MM.1S (cell line): ENCODE data around the gene RTF1.

Experiments used
- DNase-seq: peaks from one replicate; pipeline ENCODE4 v3.0.0-alpha.2; 2015
- H2AFZ ChIP-seq: fragments of 300-600 bp; sonication (generic); 2 replicates; pipeline ENCODE4 v1.6.0; 2016; ENCODE audit warnings: antibody characterized with exemption, low read length
- H3F3A ChIP-seq: fragments of 300-600 bp; sonication (generic); 2 replicates; pipeline ENCODE4 v1.6.1; 2016; ENCODE audit warnings: mild to moderate bottlenecking, antibody characterized with exemption, low read length, moderate library complexity, mixed read lengths; ENCODE audit not compliant: insufficient read depth
- H3K27ac ChIP-seq: fragments of 300-600 bp; sonication (generic); 2 replicates; pipeline ENCODE4 v1.5.1; 2016; ENCODE audit warnings: mild to moderate bottlenecking, low read length
- H3K27me3 ChIP-seq: fragments of 300-600 bp; sonication (generic); replicated peaks from 2 replicates; pipeline ENCODE4 v1.6.0; 2016; ENCODE audit warnings: low read length; ENCODE audit not compliant: insufficient read depth
- H3K36me3 ChIP-seq: fragments of 300-600 bp; sonication (generic); replicated peaks from 2 replicates; pipeline ENCODE4 v1.6.1; 2016; ENCODE audit warnings: mild to moderate bottlenecking, low read length, mixed read lengths; ENCODE audit not compliant: insufficient read depth
- H3K4me1 ChIP-seq: fragments of 300-600 bp; sonication (generic); 2 replicates; pipeline ENCODE4 v1.6.1; 2016; ENCODE audit warnings: low read length, mixed read lengths
- H3K4me2 ChIP-seq: fragments of 300-600 bp; sonication (generic); 2 replicates; pipeline ENCODE4 v1.6.0; 2016; ENCODE audit warnings: low read depth, low read length
- H3K4me3 ChIP-seq: fragments of 300-600 bp; sonication (generic); 2 replicates; pipeline ENCODE4 v1.5.1; 2016; ENCODE audit warnings: low read length, mixed read lengths
- H3K79me2 ChIP-seq: fragments of 300-600 bp; sonication (generic); 2 replicates; pipeline ENCODE4 v1.6.1; 2016; ENCODE audit warnings: mixed run types, low read length, mixed read lengths
- H3K9ac ChIP-seq: fragments of 300-600 bp; sonication (generic); 2 replicates; pipeline ENCODE4 v1.6.1; 2016; ENCODE audit warnings: low read length, mixed read lengths
- H3K9me2 ChIP-seq: fragments of 300-600 bp; sonication (generic); replicated peaks from 2 replicates; pipeline ENCODE4 v1.6.1; 2016; ENCODE audit warnings: mild to moderate bottlenecking, low read length, mixed read lengths; ENCODE audit not compliant: insufficient read depth
- H3K9me3 ChIP-seq: fragments of 300-600 bp; sonication (generic); replicated peaks from 2 replicates; pipeline ENCODE4 v1.6.1; 2016; ENCODE audit warnings: mild to moderate bottlenecking, low read length, mixed read lengths; ENCODE audit not compliant: insufficient read depth
- H4K20me1 ChIP-seq: fragments of 300-600 bp; sonication (generic); 2 replicates; pipeline ENCODE4 v1.6.1; 2016; ENCODE audit warnings: mild to moderate bottlenecking, low read length, moderate library complexity, mixed read lengths; ENCODE audit not compliant: insufficient read depth
- CTCF ChIP-seq: fragments of 300-600 bp; sonication (generic); IDR thresholded peaks from 2 replicates; pipeline ENCODE4 v1.5.1; 2016; ENCODE audit warnings: antibody characterized with exemption, low read length, mixed read lengths
- EZH2 ChIP-seq: fragments of 300-600 bp; sonication (generic); optimal IDR thresholded peaks from 2 replicates; pipeline ENCODE3; 2017; ENCODE audit warnings: low read depth, mild to moderate bottlenecking, antibody characterized with exemption, low read length, mixed read lengths
- EZH2phosphoT487 ChIP-seq: fragments of 300-600 bp; sonication (generic); IDR thresholded peaks from 2 replicates; pipeline ENCODE4 v1.6.1; 2018; ENCODE audit warnings: antibody characterized with exemption, low read length

The RTF1 gene

DNA sequence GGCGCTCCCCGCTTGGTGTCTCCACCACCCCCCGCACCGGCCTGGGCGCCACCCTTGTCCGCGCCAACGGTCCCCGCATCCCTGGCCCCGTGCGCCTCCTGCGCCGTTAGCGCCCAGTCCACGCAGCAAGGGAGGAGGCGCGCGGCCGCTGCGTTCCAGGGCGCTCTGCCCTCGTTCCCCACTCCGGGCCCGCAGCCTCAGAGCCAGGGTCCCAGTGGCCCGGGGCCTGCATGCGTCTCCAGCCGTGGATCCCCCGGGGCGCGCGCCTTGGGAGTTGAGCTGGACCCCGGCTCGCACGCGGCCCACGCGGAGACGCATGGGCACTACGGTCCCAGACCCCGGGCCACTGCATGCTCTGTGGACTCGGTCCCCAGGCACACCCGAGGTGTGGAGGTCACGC is 69.4 kb downstream of the RTF1 start:
- no peak for DNase-seq
- H3K4me3 ChIP-seq: no peak overlapping the region
- H2AFZ ChIP-seq: no peak overlapping the region
- no peaks in the 10 kb centered on the region for H3K27me3 ChIP-seq
- H3K9ac ChIP-seq: no peak overlapping the region
- H3K36me3 ChIP-seq: no peaks in the 10 kb centered on the region
- H3K9me2 ChIP-seq: no peaks in the 10 kb centered on the region
- no peaks in the 10 kb centered on the region; the same call in 1 of the 2 replicates for H4K20me1 ChIP-seq
- no peak for TF ChIP-seq EZH2
- TF ChIP-seq EZH2phosphoT487: no peak
- TF ChIP-seq CTCF: no peak
- H3K79me2 ChIP-seq: no peaks in the 10 kb centered on the region
- H3F3A ChIP-seq: 0 out of 2 replicates have a peak, but pooled peaks cover 3% of the 10 kb centered on the region
- no peak overlapping the region for H3K27ac ChIP-seq
- H3K4me1 ChIP-seq: peaks cover 19% of the 10 kb centered on the region
- H3K4me2 ChIP-seq: no peak overlapping the region
- H3K9me3 ChIP-seq: no peaks in the 10 kb centered on the region

DNA sequence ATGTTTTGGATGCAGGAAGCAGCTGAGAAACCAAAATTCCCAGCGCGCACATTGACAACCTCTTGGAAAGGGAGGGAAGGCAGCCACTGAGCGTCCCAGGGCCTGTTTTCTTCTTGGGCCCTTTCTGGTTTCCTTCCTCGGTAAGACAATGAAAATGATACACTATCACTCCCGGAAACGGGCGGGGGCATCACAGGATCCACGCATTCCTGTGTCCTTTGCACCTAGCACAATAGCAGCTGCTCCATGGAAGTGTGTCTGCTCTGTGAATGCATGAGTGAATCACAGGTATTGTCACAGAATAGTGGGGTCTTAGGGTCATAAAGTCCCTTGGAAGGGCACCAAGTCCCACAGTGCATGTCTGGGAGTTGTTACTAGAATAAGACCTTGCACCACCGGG is 70.5 kb downstream of the RTF1 start:
- H3K4me2 ChIP-seq: no peak overlapping the region
- no peak overlapping the region for H3K9ac ChIP-seq
- no peaks in the 10 kb centered on the region for H3K9me2 ChIP-seq
- no peak overlapping the region for H3K4me3 ChIP-seq
- no peaks in the 10 kb centered on the region for H4K20me1 ChIP-seq
- no peak overlapping the region for H3K27ac ChIP-seq
- H3K27me3 ChIP-seq: no peaks in the 10 kb centered on the region
- H3F3A ChIP-seq: peaks cover 3% of the 10 kb centered on the region; the same call in 1 of the 2 replicates
- TF ChIP-seq CTCF (no peak), EZH2 (no peak), EZH2phosphoT487 (no peak)
- no peaks in the 10 kb centered on the region for H3K36me3 ChIP-seq
- H2AFZ ChIP-seq: no peak overlapping the region
- DNase-seq: no peak
- H3K4me1 ChIP-seq: peaks cover 14% of the 10 kb centered on the region
- H3K9me3 ChIP-seq: no peaks in the 10 kb centered on the region
- H3K79me2 ChIP-seq: no peaks in the 10 kb centered on the region

GRCh38 chr15:41487802-41488201 is 70.9 kb downstream of the RTF1 start:
- peaks cover 5% of the 10 kb centered on the region; the same call in 1 of the 2 replicates for H3F3A ChIP-seq
- no peaks in the 10 kb centered on the region for H3K27me3 ChIP-seq
- H4K20me1 ChIP-seq: no peaks in the 10 kb centered on the region
- no peaks in the 10 kb centered on the region for H3K79me2 ChIP-seq
- H3K4me3 ChIP-seq: no peak overlapping the region
- no peaks in the 10 kb centered on the region for H3K9me3 ChIP-seq
- no peaks in the 10 kb centered on the region for H3K36me3 ChIP-seq
- no peak for DNase-seq
- no peak for TF ChIP-seq EZH2
- TF ChIP-seq CTCF: no peak
- no peak for TF ChIP-seq EZH2phosphoT487
- H3K27ac ChIP-seq: no peak overlapping the region
- H3K9me2 ChIP-seq: no peaks in the 10 kb centered on the region
- no peak overlapping the region for H3K9ac ChIP-seq
- peaks cover 14% of the 10 kb centered on the region for H3K4me1 ChIP-seq
- H2AFZ ChIP-seq: no peak overlapping the region
- no peak overlapping the region for H3K4me2 ChIP-seq
